Measurements from ENCODE around the gene CACNA1D.
"Not testable (repeated sequence)": the region's sequence is repeated elsewhere in the genome, so short reads cannot be mapped to it uniquely, and the experiment has no call there.

The CACNA1D gene

DNA sequence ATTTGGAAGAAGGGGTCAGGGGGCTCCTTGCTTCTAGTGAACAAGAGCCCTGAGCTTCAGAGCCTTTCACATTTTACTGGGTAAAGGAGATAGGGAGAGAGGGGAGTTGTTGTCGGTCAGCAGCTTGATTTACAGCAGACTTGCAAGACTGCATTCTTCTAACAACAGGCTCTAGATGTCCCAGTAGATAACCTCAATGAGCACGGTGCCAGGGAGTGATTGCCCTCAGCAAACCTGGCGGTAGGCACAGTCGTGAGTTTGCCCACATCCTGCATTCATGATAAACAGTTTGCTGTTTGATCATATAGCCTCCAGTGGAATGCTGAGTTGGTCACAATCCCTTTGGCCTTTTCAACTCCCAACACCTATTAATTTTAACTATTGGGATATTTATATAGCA is 170.4 kb downstream of the CACNA1D start:
- not testable (repeated sequence) for DNase-seq

DNA sequence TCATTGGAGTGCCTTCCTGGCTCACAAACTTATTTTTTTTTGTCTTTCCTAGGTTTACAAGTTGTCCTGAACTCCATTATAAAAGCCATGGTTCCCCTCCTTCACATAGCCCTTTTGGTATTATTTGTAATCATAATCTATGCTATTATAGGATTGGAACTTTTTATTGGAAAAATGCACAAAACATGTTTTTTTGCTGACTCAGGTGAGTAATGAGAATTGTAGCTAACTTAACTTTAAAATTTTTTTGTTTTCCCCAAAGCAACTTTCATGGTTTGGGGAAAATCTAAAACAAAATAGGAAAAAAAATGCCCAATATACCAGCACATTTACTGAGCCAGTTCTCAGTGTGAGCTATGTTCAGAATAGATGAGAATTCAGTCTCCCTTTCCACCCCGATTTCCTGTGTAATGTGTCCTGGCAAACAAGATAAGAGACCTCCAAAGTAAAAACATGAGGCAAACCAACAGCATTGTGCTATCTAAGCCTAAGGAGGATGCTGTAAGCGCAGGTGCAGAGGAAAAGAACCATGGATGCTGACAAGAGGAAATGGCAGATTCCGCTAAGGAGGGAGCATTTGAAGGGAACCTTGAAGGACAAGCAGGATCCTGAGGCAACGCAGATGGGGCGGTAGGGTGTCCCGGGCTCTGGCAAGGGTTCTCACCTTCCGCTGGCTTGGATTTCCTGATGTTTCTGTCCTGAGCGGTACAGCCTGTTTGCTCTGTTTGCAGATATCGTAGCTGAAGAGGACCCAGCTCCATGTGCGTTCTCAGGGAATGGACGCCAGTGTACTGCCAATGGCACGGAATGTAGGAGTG is 171.4 kb downstream of the CACNA1D start:
- no peak for DNase-seq

DNA sequence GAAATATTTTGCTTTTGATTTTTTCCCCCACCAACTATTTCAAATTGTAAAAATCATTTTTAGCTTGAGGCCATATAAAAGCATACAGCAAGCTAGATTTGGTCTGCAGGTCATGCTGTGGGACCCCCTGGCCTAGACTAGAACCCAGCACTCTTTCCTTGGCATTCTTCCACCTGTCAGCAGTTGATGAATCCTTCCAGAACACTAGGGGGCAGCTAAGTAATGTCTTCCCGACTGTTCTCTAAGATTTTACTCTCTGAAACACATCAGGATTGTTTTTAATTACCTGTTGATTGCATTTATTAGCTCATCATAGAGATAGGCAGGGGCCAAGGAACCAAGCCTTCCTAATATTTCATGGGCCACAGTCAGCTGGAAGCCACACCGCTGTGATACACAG is 174.5 kb downstream of the CACNA1D start:
- DNase-seq = no peak

DNA sequence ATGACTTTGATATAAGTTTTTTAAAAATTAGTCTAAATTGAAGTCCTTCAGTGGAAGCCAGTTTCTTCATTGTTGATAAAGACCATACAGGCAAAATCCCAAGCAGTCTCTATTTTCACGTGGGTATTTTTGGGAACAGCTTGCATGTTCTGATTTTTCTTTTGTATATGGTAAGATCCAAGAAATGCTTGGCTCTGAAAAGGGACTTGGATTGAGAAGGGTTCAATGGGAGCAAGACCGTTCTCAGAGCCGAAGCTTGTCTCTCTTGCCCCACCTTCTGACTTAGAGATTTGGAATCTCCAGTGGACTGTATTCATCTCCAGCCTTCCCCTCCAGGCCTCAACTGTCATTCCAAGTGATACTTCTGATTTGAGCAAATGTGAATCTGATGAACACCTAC is 176.3 kb downstream of the CACNA1D start:
- no peak for DNase-seq

DNA sequence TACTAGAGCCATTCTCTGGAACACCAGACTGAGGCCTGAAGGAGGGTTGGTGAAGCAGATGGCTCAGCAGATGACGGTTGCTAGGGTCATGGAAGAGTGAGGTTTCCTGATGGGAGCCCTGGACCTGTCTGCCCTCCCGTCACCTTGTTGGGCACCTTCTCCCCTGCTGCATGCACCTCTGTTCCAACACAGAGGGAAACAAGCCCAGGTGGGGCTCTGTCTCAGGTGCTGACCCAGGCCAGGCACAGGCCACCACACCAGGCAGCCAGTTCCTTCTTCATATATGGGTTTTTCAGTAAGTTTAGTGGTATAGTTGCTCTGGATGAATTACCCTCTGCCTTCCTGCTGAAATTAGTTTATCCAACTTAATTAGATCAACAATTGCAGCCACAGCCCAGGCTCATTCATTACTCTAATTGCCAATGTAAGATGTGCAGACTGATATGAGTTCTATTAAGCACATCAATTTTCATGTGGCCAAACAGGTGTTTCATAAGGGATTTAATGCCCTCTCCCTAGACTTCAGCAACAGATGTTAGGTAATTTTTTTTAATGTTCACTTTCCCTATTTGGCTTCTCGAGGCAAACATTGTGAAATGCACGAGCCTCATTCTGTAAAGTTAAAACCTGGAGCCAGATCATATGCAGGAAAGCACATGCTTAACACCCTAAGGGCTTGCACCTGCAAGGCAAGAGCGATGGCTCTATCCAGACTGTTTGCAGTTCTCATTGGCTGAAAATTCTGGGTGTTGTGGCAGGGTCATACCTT is 177.0 kb downstream of the CACNA1D start:
- no peak for DNase-seq

DNA sequence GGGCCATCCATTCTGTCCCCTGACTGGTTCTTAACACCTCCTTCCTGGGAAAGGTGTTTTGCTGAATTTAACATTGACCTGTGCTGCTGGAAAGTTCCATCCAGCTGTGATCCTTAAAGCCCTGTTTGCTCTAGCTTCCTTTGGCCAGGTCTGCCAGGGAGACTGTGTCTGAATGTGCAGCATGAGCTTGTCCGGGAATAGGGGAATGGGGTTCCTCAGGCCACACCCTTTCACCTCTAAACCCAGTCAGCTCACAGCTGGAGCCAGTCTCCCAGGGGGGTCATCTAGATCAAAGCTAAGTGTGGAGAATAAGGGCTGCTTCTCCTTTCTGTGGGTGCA is 177.5 kb downstream of the CACNA1D start:
- no peak for DNase-seq

DNA sequence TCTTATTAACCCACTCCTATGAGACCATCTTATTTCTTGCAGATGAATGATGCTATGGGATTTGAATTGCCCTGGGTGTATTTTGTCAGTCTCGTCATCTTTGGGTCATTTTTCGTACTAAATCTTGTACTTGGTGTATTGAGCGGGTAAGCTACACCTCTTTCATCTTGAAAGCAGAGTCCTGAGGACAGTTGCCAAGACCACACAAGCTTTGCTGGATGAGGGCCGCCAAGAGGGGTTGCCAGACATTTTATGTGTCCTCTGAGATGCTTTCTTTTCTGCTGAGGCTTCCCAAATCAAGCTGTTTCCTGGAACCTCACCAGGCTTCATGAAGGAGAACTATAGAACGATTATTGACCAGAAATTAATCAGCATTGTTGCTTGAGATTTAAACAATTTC is 178.6 kb downstream of the CACNA1D start:
- no peak for DNase-seq

DNA sequence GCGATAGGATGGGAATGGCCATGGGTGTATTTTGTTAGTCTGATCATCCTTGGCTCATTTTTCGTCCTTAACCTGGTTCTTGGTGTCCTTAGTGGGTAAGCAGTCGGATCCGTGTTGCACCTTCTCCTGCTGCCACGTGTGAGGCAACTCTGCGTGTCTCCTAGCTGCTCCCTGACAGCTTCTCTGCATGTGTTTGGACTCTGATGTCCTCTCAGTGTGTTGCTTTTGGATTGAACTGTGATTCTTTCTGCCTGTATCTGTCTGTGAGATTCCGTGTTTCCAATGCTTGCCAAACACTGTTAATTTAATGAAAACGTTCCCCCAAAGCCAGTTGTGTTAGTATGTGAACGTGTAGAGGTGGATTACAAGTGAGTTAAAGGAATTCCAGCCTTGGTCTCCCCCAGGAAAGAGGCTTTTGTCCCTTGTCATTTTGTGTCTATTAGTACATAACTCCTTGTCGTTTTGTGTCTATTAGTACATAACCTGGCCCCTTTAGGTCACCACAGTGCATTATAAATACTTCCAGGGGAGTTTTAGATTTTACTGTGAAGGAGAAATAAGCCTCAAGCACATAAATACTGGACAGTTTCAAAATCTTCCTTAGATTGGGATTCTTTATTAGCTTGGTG is 179.4 kb downstream of the CACNA1D start:
- DNase-seq = no peak

DNA sequence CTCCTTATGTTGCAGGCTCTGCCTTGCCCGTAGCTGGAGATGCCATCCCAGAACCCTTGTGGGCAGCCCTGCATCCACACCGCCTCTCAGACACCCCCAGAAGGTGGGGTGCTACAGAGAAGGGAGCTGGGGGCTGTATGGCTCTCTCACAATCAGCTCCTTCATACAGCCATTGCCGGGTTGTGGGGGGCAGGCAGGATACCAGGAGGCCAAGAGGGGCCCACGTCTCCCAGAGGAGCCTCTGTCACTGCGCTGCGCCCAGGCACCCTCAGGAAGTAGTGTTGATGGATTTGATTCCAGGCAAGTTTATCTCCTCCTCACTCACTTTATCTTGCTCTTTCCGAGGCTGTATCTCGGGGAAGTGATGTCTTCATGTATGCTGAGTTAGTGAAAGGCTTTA is 180.2 kb downstream of the CACNA1D start:
- DNase-seq = no peak

DNA sequence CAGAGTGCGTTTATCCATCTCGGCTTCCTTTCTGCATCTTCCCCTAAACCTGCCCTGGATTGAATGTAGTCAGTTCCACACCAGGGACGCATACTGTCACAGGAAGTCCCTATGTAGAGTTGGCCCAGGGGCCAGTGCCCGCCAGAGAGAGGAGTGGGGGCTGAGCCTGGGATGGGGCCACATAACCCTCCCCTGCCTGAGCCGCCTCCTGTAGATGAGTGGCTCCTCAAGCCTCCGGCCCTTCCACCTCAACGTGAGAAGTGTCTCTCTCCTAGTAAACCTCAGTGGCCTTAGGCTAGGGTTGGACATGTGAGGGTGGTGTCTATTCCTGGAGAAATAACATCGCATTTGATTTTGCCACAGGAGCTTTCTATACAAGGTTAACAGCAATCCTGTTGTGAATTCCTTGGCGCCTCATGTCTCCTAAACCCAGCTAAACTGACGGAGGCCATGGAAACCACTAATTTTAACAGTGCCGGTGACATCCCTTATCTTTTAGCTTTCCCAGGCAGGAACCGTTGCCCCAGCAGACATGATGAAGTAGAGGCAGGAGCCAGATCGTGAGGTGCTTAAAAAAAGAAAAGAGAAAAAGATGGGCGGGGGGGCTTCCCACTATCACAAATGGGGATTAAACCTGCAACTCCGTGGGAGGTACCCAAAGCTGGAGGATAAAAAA is 180.7 kb downstream of the CACNA1D start:
- DNase-seq = no peak

DNA sequence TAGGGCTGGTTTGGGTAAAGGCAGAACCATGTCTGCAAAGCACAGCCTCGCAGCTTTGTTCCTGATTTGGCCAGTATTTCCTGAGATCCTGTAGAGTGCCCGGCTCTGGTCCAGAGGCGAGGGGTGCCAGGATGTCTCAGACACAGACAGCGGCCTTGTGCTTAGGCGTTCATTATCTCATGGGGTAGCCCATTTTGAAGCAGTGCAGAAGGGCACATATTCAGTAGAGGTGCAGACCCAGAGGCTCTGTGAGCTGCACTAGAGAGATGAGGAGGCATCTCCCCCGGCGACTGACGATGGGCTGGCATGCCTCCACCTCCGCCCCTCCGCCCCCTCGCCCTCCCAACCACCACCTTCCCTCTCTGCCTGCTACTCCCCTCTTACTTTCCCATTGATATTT is 181.5 kb downstream of the CACNA1D start:
- DNase-seq = no peak

DNA sequence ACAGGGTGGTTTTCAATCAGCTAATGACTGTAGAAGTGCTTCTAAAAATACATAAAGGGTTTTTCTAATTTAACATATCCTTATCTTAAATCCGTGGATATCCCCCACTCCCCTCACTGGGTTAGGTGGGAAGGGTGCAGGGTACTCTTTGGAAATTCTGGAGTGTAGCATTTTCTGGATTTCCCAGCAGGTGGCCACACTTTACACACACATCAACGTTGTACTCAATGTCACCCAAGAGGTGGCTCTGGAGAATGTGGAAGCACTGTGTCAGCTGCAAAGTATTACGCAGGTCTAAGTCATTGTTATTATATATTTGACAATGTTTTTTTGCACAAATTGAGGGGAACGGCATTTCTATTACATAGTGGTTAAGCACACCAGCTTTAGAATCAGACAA is 183.0 kb downstream of the CACNA1D start:
- DNase-seq = no peak

DNA sequence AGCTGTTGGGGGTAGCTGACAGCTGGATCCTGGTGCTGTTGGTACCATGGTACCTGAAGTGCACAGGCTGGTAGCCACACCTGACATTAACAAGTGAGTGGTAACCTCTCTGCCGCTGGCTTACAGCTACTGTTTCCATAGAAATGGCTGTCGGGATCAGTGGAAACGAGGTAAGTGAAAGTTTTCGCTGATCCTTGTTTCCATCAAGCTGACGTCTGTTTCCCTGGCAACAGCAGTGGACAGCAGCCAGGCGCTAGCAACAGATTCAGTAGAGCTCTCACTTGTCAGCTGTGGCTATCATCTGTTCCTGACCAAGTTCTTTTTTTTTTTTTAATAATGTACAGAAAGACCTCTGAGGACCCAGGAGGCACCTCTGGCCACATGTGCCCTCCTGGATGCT is 185.6 kb downstream of the CACNA1D start:
- peak; percentile 20 for DNase-seq

DNA sequence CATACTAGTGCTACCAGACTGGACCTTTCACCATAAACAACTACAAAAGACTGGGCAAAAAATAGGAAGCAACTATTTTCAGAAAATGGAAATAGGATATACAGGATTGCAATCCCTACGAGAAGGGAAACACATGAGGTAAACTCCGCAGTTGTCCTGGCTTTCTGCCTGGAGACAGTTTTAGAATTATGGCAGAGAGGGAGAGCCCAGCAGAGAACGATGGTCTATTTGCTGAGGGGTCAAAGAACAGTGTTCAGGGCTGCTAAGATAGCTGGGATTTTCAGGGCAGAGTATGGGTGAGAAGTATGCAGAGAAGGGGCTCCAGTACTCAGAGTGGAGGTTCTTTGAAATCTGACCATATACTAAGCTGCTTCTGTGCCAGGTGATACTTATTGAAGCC is 188.4 kb downstream of the CACNA1D start:
- no peak for DNase-seq

DNA sequence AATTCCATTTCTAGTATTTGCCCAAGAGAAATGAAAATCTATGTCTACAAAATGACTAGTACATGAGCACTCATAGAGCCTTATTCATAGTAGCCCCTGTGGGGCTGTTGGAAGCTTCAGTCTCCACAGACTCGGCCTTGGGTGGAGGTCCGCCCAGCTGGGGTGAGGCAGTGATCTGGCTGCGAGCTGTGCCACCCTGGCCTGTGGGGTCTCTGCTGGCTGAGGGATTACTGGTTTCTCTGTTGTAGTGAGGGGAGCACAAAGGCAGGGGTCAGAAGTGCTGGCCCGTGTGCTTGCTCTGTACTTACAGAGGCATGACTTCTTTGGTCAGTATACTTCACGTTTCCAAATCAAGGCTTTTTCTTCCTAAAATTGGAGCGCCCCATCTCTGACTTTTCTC is 193.7 kb downstream of the CACNA1D start:
- no peak for DNase-seq

DNA sequence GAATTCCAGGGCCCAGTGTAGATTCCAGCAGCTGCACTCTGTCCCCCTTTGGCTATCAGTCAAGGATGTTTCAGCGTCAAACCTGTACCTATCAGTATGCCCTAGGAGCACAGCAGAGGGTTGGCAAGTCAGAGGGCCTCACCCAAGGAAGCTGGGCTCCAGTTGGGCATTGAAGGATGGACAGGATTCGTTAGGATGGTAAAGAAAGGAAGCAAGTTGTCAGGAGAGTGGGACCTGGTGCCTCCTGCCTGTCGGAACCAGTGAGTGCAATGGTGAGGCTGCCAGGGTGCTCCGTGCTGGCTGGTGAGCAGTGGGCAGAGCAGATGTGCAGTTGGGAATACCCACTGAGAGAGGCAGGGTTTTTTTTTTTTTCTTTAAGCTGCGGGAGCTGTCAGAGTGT is 194.6 kb downstream of the CACNA1D start:
- DNase-seq = no peak

DNA sequence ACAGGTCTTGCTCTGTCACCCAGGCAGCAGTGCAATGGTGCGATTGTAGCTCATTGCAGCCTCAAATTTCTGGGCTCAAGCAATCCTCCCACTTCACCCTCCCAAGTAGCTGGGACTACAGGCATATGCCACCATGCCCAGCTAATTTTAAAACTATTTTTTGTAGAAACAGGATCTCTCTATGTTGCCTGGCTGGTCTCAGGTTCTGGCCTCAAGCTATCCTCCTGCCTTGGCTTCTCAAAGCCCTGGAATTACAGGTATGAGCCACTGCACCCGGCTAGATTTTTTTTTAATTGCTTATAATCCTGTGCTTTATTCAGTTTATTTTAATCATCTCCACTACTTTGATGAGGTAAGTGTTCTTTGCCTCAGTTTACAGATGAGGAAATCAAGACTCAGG is 195.3 kb downstream of the CACNA1D start:
- no peak for DNase-seq

DNA sequence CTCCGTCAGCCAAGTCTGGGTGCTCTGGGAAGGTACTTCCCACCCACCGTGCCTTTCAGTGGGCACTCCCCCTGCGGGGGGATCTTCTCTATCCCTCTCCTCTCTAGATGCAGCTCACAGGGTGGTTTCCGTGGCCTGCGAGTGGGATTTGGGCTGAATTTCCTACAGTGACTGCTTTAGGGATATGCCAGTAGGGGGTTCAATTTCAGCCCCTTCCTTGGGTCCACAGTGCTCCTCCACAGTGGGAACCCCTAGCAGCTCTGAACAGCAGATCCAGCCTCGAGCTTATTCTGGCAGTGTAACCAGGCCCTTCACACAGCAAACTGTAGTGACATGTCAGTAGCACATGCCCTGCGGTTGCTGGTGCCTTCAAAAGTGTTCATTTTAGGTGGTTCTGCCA is 196.1 kb downstream of the CACNA1D start:
- DNase-seq = no peak

DNA sequence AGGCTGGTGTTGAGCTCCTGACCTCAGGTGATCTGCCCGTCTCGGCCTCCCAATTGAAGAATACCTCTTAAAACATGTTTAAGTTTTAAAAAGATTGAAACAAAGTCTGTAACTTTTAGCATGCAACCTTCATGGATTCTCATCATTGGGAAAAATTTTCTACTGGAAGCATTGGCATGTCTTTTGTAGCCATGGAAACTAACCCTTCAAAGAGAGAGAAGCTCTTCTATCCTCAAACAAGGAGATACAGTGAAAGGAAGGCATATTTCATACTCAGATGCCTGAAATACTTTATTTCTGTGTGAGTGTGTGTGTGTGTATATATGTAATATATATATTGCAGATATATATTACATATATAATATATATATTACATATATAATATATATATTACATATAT is 196.9 kb downstream of the CACNA1D start:
- no peak for DNase-seq

DNA sequence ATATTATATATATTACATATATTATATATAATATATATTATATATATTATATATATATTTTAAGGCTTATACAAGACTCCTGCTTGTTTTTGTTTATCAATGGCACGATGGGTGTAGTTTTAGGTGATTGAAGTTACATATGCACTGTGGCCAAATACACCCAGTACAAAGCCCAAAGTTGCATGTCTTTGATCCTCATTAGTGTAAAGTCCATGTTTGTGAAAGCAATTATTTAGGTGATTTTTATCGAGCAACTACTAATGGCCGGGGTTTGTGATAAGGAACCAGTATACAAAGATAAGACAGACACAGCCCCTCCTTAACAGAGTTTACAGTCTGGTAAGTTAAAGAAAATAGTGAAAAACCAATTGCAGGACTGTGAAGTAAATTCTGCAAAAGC is 197.5 kb downstream of the CACNA1D start:
- DNase-seq = no peak

DNA sequence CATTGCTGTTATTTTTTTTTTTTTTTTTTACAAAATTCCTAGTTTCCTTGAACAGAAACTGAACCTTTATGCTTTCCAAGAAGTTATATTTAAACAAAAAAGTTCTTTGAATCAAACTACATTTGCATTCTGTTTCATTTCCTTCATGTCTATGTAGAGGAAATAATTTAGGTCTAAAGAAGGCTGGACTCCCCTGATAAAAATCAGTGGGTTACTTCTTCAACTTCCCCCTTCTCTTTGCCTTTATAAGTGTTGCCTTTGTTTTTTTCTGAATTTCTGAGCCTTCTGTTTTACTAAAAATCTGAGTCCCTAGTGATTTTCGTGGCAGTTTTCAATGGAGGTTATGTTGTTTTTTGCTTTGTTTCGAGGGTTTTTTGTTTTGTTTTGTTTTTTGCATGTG is 199.0 kb downstream of the CACNA1D start:
- no peak for DNase-seq

DNA sequence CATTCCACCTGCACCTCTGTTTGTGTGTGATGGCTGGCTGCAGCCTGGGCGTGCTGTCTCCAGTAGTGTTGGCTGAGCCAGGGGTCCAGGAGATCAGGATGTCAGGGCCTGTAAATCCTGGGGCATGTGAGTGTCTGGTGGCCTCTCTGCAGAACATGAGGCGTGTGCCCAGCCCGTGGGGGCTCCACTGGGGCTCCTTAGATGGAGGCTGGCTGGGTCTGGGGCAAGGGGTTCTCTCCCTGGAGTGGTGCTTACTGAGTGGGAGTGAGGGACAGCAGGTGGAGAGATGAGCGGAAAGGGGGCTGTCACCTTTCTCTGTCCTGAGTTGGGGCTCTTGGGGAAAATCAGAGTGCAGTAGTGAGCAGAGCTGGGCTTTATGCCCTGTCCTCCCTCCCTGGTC is 199.6 kb downstream of the CACNA1D start:
- DNase-seq = no peak

DNA sequence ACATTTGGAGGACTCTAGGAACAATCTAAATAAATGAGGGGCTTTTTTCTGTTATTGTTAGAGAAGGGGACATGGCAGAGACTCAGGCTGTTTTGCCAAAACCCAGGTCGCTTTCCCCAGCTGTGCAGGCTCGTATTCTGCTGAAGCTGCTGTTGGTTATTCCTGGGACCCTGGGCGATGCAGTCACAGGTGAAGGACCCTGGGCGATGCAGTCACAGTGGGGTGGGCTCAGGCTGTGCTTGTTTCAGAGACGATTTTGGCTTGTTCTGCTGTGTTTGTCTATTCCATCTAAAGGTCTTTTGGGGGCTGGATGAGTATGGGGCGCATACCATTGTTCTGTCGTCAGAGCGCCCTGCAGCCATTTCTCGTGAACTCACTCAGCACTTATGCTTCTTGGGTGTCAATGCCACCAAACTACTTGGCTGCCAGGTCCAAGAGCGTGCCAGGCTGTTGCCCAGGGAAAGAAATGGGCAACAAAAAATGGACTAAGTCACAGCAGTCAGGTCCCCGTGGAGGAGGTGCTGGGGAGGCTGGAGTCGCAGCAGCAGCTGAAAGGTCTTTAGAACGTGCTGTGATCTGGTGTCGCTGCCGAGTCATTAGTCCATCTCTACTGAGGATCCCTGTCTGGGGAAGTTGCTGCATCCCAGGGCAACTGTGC is 200.4 kb downstream of the CACNA1D start:
- DNase-seq = no peak

Data from NCI-H2227 treated with DMSO at 0.1 percent for 48 hours (cell line).